Smooth muscle cell (in vitro differentiated cells): ENCODE measurements around the gene ZBTB21. TPM values are rescaled to one million over a fixed set of nuclear protein-coding genes. Genes with fewer than 3 reads are reported as not detected.
A peak's percentile ranks its signal among the peaks of the same experiment; 100 is the strongest.

Experiments
- DNase-seq: peaks from one replicate; lab custom pipeline; 2025; ENCODE audit not compliant: unreplicated experiment; lab: John Stamatoyannopoulos, UW
- H2AFZ ChIP-seq: fragments of 200-600 bp; sonication (generic); 2 replicates; pipeline ENCODE4 v1.6.0; 2016; ENCODE audit warnings: antibody characterized with exemption, low read depth, mild to moderate bottlenecking
- H3F3A ChIP-seq: fragments of 200-600 bp; sonication (generic); 2 replicates; pipeline ENCODE4 v1.6.0; 2017; ENCODE audit warnings: antibody characterized with exemption, low read depth
- H3K27ac ChIP-seq: fragments of 200-600 bp; sonication (generic); 2 replicates; pipeline ENCODE4 v1.5.1; 2016; ENCODE audit warnings: low read depth, mild to moderate bottlenecking
- H3K27me3 ChIP-seq: fragments of 200-600 bp; sonication (generic); 2 replicates; pipeline ENCODE4 v1.6.1; 2016; ENCODE audit warnings: low read depth, mild to moderate bottlenecking
- H3K36me3 ChIP-seq: fragments of 200-600 bp; sonication (generic); 2 replicates; pipeline ENCODE4 v1.5.1; 2016; ENCODE audit warnings: low read depth
- H3K4me1 ChIP-seq: fragments of 200-600 bp; sonication (generic); 2 replicates; pipeline ENCODE4 v1.5.1; 2016; ENCODE audit warnings: low read depth
- H3K4me2 ChIP-seq: fragments of 200-600 bp; sonication (generic); 2 replicates; pipeline ENCODE4 v1.6.0; 2016; ENCODE audit warnings: mild to moderate bottlenecking
- H3K4me3 ChIP-seq: fragments of 200-600 bp; sonication (generic); 2 replicates; pipeline ENCODE4 v1.5.1; 2016; ENCODE audit warnings: mild to moderate bottlenecking
- H3K79me2 ChIP-seq: fragments of 200-600 bp; sonication (generic); 2 replicates; pipeline ENCODE4 v1.6.0; 2016; ENCODE audit warnings: low read depth, mild to moderate bottlenecking
- H3K9ac ChIP-seq: fragments of 200-600 bp; sonication (generic); 2 replicates; pipeline ENCODE4 v1.6.0; 2016; ENCODE audit warnings: low read depth
- H3K9me3 ChIP-seq: fragments of 200-600 bp; sonication (generic); replicated peaks from 2 replicates; pipeline ENCODE4 v1.5.1; 2016; ENCODE audit warnings: low read depth
- H4K20me1 ChIP-seq: fragments of 200-600 bp; sonication (generic); 2 replicates; pipeline ENCODE4 v1.6.0; 2016; ENCODE audit warnings: low read depth
- CTCF ChIP-seq: fragments of 200-600 bp; sonication (generic); IDR thresholded peaks from 2 replicates; pipeline ENCODE4 v1.5.1; 2017; ENCODE audit warnings: borderline replicate concordance, mild to moderate bottlenecking, antibody characterized with exemption; ENCODE audit not compliant: insufficient read depth, poor library complexity, severe bottlenecking
- WGBS: methylation state at CpG from one replicate; pipeline ENCODE4 v1.1.7; 2016; ENCODE audit warnings: low lambda C conversion rate; 5-methylcytosine and 5-hydroxymethylcytosine counted together
- polyA plus RNA-seq: library from polyadenylated mRNA; unstranded; fragments of >200 nt; fragmentation: Nextera tagmentation; extraction: Ambion mirVana; gene quantifications from 2 replicates; pipeline ENCODE4 v1.2.1, GENCODE V29; 2016
- total RNA-seq: library from RNA; depleted of rRNA; stranded (reverse); fragments of >200 nt; gene quantifications from 2 replicates; pipeline ENCODE4 v1.2.3, GENCODE V29; 2014

The ZBTB21 gene
- total and polyA plus RNA-seq, 2 experiments from 2014 or later = 6.2 to 24.1 TPM

GRCh38 chr21:42043961-42044360, 33.8 kb upstream of the ZBTB21 start:
- Histone ChIP-seq H2AFZ (no peak overlapping the region), H3K79me2 (no peaks in the 10 kb centered on the region), H3K27me3 (no peaks in the 10 kb centered on the region), H3K4me2 (no peak overlapping the region), H3F3A (peaks cover 7% of the 10 kb centered on the region), H4K20me1 (no peaks in the 10 kb centered on the region), H3K9me3 (no peaks in the 10 kb centered on the region), H3K4me3 (no peak overlapping the region), H3K4me1 (peaks cover 7% of the 10 kb centered on the region), H3K9ac (no peak overlapping the region), H3K36me3 (no peaks in the 10 kb centered on the region), H3K27ac (no peak overlapping the region)
- no peak for TF ChIP-seq CTCF
- WGBS = 97% methylated on average over 14 of the region's 17 CpGs
- no peak for DNase-seq

DNA sequence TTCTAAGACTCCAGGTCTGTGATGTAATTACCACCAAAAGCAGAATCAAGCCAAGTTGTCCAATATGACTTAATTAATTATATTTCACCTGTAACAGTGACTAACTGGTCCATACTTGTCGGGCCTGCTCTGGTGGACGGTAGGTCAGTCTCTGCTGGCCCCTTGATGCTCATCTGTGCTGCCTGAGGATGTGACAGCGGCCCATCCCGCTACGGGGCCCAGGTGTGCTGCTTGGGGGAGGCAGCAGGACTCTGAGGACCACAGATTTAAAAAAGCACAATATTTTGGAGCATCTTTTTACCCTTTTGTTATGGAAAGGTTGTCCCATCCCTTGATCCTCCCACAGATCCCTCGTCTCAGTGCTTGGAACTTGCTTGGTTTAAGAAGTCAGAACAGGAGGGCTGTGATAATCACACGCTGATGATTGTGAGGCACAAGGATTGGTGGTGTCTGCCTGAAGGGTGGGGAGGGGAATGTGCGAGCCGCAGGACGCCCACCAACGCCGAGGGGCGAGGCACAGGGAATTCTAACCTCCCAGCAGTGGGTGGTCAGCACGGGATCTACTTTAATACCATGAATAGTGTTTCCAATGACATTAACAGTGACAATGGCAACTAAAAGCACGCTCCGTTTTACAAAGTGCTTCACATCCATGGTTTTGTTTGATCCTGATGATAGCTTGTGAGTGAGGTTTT, 33.2 kb upstream of the ZBTB21 start:
- Histone ChIP-seq H3K4me2 (no peak overlapping the region), H3K9ac (no peak overlapping the region), H3K9me3 (no peaks in the 10 kb centered on the region), H3F3A (peaks cover 7% of the 10 kb centered on the region), H3K4me1 (peaks cover 7% of the 10 kb centered on the region), H3K27ac (no peak overlapping the region), H3K36me3 (no peaks in the 10 kb centered on the region), H2AFZ (no peak overlapping the region), H4K20me1 (no peaks in the 10 kb centered on the region), H3K4me3 (no peak overlapping the region), H3K79me2 (no peaks in the 10 kb centered on the region), H3K27me3 (no peaks in the 10 kb centered on the region)
- no peak for TF ChIP-seq CTCF
- no peak for DNase-seq
- 81% methylated on average over 16 of the region's 16 CpGs for WGBS

DNA sequence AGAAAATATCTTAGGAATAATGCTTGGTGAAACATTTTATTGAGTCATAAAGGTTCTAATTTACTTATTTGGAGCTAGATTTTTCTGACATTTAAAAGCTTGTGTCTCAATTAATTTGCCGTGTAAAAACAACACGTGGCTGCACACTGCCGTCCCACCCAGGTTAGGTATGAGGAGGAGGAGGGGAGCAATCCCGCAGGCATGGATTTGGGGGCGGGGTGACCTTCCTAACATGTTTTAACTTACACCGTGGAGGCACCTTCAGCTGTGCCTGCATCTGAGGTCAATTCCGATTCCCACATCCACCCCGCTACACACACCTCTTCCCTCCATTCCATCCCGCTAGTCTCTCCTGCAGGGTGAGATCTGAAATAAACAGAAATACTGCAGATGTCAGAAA, 32.5 kb upstream of the ZBTB21 start:
- Histone ChIP-seq H3K4me2 (no peak overlapping the region), H3K9me3 (no peaks in the 10 kb centered on the region), H3K79me2 (no peaks in the 10 kb centered on the region), H3K4me3 (no peak overlapping the region), H2AFZ (no peak overlapping the region), H3K36me3 (no peaks in the 10 kb centered on the region), H3K4me1 (peaks cover 7% of the 10 kb centered on the region), H3F3A (peaks cover 7% of the 10 kb centered on the region), H3K27me3 (no peaks in the 10 kb centered on the region), H3K9ac (no peak overlapping the region), H4K20me1 (no peaks in the 10 kb centered on the region), H3K27ac (no peak overlapping the region)
- WGBS = 85% methylated on average over 9 of the region's 9 CpGs
- no peak for DNase-seq
- TF ChIP-seq CTCF = no peak

DNA sequence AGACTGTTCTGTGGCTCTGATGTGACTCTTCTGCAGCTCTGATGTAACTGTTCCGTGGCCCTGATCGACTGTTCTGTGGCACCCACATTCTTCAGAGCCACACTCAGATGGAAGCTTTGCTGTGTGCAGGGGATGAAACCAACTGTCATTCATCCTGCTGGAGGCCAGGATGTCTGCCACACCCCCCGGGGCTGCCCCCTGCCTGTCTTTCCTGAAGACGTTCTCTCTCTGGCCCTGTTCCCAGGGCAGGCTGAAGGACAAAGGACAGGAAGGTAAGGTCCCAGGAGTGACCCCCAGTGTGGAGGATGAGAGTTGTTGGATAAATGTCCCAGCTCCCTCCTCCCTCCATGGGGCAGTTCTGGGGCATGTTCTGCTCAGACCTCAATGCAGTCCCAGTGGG, 31.6 kb upstream of the ZBTB21 start:
- no peak for DNase-seq
- WGBS = 86% methylated on average over 4 of the region's 4 CpGs
- Histone ChIP-seq H3K27ac (peak overlapping the region; percentile 99), H3K36me3 (no peaks in the 10 kb centered on the region), H3K79me2 (no peaks in the 10 kb centered on the region), H3K27me3 (no peaks in the 10 kb centered on the region), H3F3A (peaks cover 7% of the 10 kb centered on the region), H3K4me3 (no peak overlapping the region), H4K20me1 (no peaks in the 10 kb centered on the region), H3K4me2 (no peak overlapping the region), H3K9ac (no peak overlapping the region), H2AFZ (no peak overlapping the region), H3K9me3 (no peaks in the 10 kb centered on the region), H3K4me1 (peaks cover 7% of the 10 kb centered on the region)
- TF ChIP-seq CTCF = no peak
